ENCODE measurements around the gene SLC7A14. TPM values are rescaled to one million over a fixed set of nuclear protein-coding genes. Genes with fewer than 3 reads are reported as not detected.

The SLC7A14 gene
- total RNA-seq, 1 donor from 2014 or later: 11.8 TPM

DNA sequence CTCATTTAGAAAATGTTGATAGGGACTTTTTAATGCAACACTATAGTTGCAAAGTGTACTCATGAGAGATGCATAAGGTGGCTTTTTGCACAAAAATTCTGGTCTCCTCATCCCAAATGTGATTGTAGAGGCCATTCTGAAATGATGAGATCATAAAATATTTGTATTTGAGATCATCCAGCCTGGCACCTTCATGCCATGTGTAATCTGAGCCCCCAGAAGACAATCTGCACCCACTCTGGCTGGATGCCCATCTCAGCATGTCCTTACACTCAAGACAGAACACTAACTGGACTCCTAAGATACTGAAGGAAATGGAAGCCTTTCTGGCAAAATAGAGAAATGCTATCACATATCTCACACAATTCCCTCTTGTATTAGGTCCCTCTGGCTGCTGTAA lies 49.2 kb downstream of the SLC7A14 start:
- DNase-seq (ENCODE audit: low read depth, low spot score): no peak

DNA sequence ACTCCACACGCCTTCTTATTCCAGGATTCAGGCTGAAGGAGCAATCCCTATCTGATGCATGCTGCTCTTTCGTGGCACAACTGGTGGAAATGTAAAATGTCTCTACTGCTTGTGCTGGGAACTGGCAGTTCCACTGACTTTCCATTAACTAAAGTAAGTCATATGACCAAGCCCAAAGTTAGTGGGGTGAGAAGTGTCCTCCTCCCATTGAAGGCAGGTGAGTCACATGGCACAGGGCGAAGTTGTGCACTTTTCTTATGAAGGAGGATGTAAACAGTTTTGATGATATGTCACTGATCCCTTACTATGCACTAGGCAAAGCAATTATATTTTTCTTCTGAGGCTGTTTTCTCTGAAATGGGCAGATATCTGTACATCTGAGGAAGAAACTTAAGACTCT lies 51.6 kb downstream of the SLC7A14 start:
- no peak for DNase-seq (ENCODE audit: low read depth, low spot score)

DNA sequence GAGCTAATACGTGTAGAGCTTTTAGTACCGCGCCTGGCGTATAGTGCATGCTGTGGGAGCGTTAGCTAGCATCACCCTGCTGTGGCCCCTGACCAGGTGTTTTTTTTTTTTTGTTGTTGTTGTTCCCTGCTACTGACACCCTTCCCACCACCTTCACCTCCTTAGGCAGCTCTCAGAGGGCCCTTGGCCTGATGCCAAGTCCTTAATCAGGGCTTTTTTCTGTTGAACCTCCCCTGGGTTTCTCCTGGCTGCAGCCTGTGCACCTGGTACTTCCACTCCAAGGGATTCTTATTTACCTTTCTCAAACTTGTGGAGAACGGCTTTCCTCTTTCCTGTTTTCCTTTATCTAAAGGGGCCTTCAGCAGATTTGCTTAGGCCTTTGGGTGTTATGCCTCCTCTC lies 53.3 kb downstream of the SLC7A14 start:
- DNase-seq (ENCODE audit: low read depth, low spot score): no peak

GRCh38 chr3:170531657-170532335 lies 54.1 kb downstream of the SLC7A14 start:
- no peak for DNase-seq (ENCODE audit: low read depth, low spot score)

- no peak for DNase-seq (ENCODE audit: low read depth, low spot score)
Observed at GRCh38 chr3:170531054-170531453, 54.8 kb downstream of the SLC7A14 start.

DNA sequence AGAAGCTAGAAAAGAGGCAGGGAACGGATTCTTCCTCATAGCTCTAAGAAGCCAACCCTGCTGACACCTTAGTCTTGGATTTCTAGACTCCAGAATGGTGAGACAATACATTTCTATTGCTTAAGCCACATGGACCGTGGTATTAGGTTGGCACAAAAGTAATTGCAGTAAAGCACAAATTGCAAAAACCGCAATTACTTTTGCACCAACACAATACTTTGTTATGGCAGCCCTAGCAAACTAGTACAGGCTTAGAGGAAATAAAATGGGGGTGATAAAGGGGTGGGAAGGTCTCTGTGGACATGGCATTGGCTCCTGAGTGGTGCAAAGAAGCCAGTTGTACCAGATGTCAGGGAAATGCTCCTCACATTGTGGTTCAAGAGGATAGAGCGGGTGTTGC lies 56.0 kb downstream of the SLC7A14 start:
- DNase-seq (ENCODE audit: low read depth, low spot score): no peak

- DNase-seq (ENCODE audit: low read depth, low spot score): no peak
Observed at GRCh38 chr3:170529346-170529745, 56.5 kb downstream of the SLC7A14 start.

- no peak for DNase-seq (ENCODE audit: low read depth, low spot score)
Observed at GRCh38 chr3:170528726-170529125, 57.1 kb downstream of the SLC7A14 start.

- DNase-seq (ENCODE audit: low read depth, low spot score): no peak
Observed at GRCh38 chr3:170524073-170524472, 61.8 kb downstream of the SLC7A14 start.

- no peak for DNase-seq (ENCODE audit: low read depth, low spot score)
Observed at GRCh38 chr3:170523248-170523647, 62.6 kb downstream of the SLC7A14 start.

GRCh38 chr3:170522201-170522600 lies 63.7 kb downstream of the SLC7A14 start:
- no peak for DNase-seq (ENCODE audit: low read depth, low spot score)

- no peak for DNase-seq (ENCODE audit: low read depth, low spot score)
Observed at GRCh38 chr3:170520996-170521395, 64.9 kb downstream of the SLC7A14 start.

- no peak for DNase-seq (ENCODE audit: low read depth, low spot score)
Observed at GRCh38 chr3:170517242-170517945, 68.5 kb downstream of the SLC7A14 start.

- DNase-seq (ENCODE audit: low read depth, low spot score): no peak
Observed at GRCh38 chr3:170513642-170514041, 72.2 kb downstream of the SLC7A14 start.

- DNase-seq (ENCODE audit: low read depth, low spot score): no peak
Observed at GRCh38 chr3:170511371-170511770, 74.5 kb downstream of the SLC7A14 start.

- DNase-seq (ENCODE audit: low read depth, low spot score): no peak
Observed at GRCh38 chr3:170508839-170509238, 77.0 kb downstream of the SLC7A14 start.

- no peak for DNase-seq (ENCODE audit: low read depth, low spot score)
Observed at GRCh38 chr3:170508291-170508690, 77.6 kb downstream of the SLC7A14 start.

- no peak for DNase-seq (ENCODE audit: low read depth, low spot score)
Observed at GRCh38 chr3:170507063-170507462, 78.8 kb downstream of the SLC7A14 start.

DNA sequence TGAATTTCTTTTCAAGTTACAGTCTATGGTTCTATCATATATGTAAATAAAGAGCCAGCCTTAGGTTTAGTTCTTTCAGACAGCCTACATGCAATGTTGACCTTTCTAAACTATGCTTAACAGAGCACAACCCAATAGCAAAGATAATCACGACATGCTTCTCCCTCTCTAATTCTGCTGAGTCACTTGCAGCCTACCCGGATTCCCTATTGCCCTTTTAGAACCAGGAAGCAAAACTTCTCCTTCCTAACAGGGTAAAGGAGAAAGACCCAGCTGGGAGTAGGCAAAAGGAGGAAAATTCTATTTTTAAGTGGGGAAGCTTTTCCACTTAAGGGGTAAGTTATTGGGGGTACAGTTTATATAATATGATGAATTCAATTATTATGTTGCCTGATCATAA lies 79.3 kb downstream of the SLC7A14 start:
- DNase-seq (ENCODE audit: low read depth, low spot score): no peak

GRCh38 chr3:170502297-170502696 lies 83.6 kb downstream of the SLC7A14 start:
- DNase-seq (ENCODE audit: low read depth, low spot score): no peak

- DNase-seq (ENCODE audit: low read depth, low spot score): no peak
Observed at GRCh38 chr3:170500995-170501394, 84.9 kb downstream of the SLC7A14 start.

DNA sequence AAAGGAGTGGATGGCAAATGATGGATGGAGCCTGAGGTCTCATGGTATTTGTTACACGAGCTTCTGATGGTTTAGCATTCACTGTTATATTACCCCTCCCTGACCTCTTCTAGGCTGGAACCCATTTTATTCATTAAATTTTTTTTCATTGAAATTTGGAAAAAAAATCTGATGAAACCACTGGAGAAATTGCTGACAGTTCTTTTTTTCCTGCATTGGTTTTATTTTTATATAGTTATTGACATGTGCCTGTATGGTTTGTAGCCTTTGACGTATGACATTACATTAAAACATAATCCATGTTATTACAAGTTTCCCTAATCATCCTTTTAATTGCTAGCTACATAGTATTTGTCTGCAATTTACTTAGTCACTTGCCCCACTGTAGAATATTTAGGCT lies 85.4 kb downstream of the SLC7A14 start:
- no peak for DNase-seq (ENCODE audit: low read depth, low spot score)

- no peak for DNase-seq (ENCODE audit: low read depth, low spot score)
Observed at GRCh38 chr3:170499562-170500156, 86.2 kb downstream of the SLC7A14 start.

Measured in pulmonary artery endothelial cell (primary cell).